ENCODE results near the gene DENND2A.
A peak's percentile ranks its signal among the peaks of the same experiment; 100 is the strongest.

The DENND2A gene, protein sequence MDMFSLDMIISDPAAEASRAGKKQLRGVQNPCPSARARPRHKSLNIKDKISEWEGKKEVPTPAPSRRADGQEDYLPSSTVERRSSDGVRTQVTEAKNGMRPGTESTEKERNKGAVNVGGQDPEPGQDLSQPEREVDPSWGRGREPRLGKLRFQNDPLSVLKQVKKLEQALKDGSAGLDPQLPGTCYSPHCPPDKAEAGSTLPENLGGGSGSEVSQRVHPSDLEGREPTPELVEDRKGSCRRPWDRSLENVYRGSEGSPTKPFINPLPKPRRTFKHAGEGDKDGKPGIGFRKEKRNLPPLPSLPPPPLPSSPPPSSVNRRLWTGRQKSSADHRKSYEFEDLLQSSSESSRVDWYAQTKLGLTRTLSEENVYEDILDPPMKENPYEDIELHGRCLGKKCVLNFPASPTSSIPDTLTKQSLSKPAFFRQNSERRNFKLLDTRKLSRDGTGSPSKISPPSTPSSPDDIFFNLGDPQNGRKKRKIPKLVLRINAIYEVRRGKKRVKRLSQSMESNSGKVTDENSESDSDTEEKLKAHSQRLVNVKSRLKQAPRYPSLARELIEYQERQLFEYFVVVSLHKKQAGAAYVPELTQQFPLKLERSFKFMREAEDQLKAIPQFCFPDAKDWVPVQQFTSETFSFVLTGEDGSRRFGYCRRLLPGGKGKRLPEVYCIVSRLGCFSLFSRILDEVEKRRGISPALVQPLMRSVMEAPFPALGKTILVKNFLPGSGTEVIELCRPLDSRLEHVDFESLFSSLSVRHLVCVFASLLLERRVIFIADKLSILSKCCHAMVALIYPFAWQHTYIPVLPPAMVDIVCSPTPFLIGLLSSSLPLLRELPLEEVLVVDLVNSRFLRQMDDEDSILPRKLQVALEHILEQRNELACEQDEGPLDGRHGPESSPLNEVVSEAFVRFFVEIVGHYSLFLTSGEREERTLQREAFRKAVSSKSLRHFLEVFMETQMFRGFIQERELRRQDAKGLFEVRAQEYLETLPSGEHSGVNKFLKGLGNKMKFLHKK

GRCh38 chr7:140640727-140641523, at the start of gene DENND2A:
TSS of gene DENND2A (minus strand) at chr7:140640813. CDS start at chr7:140602397, 38,416 bp downstream.
- peak within 1 kb of the TSS; percentile 55 for H3K4me3 ChIP-seq (ENCODE audit: low read length)
- no peak for TF ChIP-seq CTCF (conservative IDR thresholded peaks at IDR 0.05; ENCODE audit: low read length)
- DNase-seq (ENCODE audit: low read depth) = peak; percentile 34

DNA sequence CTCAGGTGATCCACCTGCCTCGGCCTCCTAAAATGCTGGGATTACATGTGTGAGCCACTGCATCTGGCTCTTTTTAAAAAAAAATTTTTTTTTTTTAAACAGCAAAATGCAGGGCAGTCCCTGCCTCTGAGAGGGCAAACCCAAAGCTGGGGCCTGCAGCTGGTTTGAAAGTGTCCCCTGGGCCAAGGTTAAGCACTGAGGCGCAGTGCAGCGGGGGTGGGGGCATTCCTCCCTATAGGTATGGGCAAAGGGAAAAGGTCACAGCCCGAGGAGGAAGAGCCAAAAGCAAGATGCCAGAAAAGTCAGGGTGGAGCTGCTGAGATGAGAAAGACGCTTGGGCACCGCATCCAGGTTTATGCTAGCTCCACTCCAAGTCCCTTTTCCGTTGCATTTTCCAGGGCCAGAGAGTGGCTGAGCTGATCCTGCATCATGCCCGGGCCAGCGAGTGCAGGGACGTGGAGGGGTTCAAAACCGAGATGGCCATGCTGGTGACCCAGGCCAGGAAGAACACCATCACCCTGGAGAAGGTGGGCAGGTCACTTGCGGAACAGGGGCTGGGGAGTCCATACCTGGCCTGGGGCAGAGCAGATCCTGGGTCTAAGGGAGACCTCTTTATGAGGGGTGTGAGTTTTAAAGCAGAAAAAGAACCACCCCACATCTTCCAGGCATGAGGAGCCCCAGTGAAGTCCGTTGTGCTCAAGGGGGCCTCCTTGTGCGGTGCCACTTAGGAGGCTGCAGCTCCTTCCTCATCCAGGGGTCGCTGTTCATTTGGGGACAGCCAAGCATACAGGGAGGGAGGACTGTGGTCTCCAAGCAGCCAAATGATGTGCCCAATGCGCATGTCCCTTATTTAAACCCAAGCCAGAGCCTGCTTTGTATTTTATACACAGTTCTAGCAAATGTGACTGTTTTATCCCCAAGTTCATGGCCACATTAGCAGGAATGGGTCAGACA, 48.9 kb upstream of the DENND2A start:
- no peak for DNase-seq (ENCODE audit: low read depth)
- no peak overlapping the region for H3K4me3 ChIP-seq (ENCODE audit: low read length)
- TF ChIP-seq CTCF (conservative IDR thresholded peaks at IDR 0.05; ENCODE audit: low read length) = no peak

GRCh38 chr7:140688341-140688740, 47.7 kb upstream of the DENND2A start:
- no peak for DNase-seq (ENCODE audit: low read depth)
- TF ChIP-seq CTCF (conservative IDR thresholded peaks at IDR 0.05; ENCODE audit: low read length) = no peak
- no peak overlapping the region for H3K4me3 ChIP-seq (ENCODE audit: low read length)

- no peak for DNase-seq (ENCODE audit: low read depth)
- no peak overlapping the region for H3K4me3 ChIP-seq (ENCODE audit: low read length)
- TF ChIP-seq CTCF (conservative IDR thresholded peaks at IDR 0.05; ENCODE audit: low read length) = no peak
These were observed 46.3 kb upstream of the DENND2A start for GRCh38 chr7:140686921-140687320.

DNA sequence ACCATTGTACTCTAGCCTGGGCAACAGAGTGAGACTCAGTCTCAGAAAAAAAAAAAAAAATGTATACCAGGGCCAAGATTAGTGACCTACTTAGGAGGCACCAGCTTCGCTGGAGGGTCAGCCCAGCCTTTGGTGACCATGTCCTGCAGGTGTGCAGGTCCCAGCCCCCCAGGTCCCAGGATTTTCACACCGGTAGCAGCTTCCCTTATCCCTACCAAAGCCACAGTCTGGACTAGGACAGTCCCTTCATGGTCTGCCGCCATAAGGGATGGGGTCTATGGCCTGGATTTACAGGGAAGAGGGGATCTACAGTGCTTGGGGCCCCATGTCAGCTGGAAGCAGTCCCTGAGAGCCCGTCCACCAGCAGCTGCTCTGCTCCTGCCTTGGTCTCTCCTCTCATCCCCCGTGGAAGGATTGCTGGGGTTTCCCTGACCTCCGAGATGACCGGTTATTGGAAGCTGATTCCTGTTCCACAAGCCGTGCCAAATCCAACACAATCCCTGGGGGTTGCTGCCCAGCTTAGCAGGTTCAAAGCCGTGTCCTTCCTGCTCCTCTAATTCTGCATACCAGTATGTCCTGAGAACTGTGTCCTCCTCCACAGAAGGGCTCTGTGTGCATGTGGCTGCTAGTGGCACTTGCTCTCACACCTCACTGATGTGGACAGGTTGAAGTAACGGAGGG, 44.9 kb upstream of the DENND2A start:
- no peak overlapping the region for H3K4me3 ChIP-seq (ENCODE audit: low read length)
- no peak for TF ChIP-seq CTCF (conservative IDR thresholded peaks at IDR 0.05; ENCODE audit: low read length)

More for the DNA sequence above, 44.9 kb upstream of the DENND2A start:
- DNase-seq (ENCODE audit: low read depth) = no peak
